HG02763 (cell line): ENCODE data around the gene CENPN.
A peak's percentile ranks its signal among the peaks of the same experiment; 100 is the strongest.

ENCODE experiments used
- ATAC-seq: cut with Tn5 transposase; IDR thresholded peaks from one replicate; pipeline ENCODE4 v1.9.1; 2021; ENCODE audit warnings: mild to moderate bottlenecking, moderate library complexity; ENCODE audit not compliant: unreplicated experiment

Gene CENPN

GRCh38 chr16:81076566-81077075 is 69.6 kb downstream of the CENPN start:
- ATAC-seq: peak; percentile 80

GRCh38 chr16:81077076-81077940 is 70.3 kb downstream of the CENPN start, which contains the start of gene C16orf46:
C16orf46 (minus strand) TSS chr16:81077238; CDS start chr16:81063955, 13,283 bp downstream.
- peak; percentile 96 for ATAC-seq

- ATAC-seq: no peak
Observed at GRCh38 chr16:81080233-81080632, 73.2 kb downstream of the CENPN start.

- no peak for ATAC-seq
Observed at GRCh38 chr16:81081014-81081413, 74.0 kb downstream of the CENPN start.
